D721Med (cell line): Measurements from ENCODE around the gene TRERF1.
"Not testable (repeated sequence)": the region's sequence is repeated elsewhere in the genome, so short reads cannot be mapped to it uniquely, and the experiment has no call there.

Experiments used
- DNase-seq: peaks from one replicate; pipeline ENCODE4 v3.0.0; 2011; ENCODE audit warnings: low spot score; ENCODE audit not compliant: insufficient read length
- FAIRE-seq: peaks from 2 replicates; lab custom pipeline; 2011; peaks lifted over from hg19 to GRCh38; lab: Jason Lieb, UNC
- CTCF ChIP-seq: IDR thresholded peaks from 2 replicates; pipeline ENCODE4 v1.5.1; 2012; ENCODE audit warnings: mild to moderate bottlenecking, control low read depth; ENCODE audit not compliant: insufficient read depth; ENCODE audit errors: missing control alignments

The TRERF1 gene

GRCh38 chr6:42448927-42449659, 2.6 kb downstream of the TRERF1 start:
- TF ChIP-seq CTCF: no peak
- FAIRE-seq: no peak
- DNase-seq: no peak

- no peak for TF ChIP-seq CTCF
- FAIRE-seq (no peak), DNase-seq (no peak)
Observed at GRCh38 chr6:42448391-42448790, 3.3 kb downstream of the TRERF1 start.

DNA sequence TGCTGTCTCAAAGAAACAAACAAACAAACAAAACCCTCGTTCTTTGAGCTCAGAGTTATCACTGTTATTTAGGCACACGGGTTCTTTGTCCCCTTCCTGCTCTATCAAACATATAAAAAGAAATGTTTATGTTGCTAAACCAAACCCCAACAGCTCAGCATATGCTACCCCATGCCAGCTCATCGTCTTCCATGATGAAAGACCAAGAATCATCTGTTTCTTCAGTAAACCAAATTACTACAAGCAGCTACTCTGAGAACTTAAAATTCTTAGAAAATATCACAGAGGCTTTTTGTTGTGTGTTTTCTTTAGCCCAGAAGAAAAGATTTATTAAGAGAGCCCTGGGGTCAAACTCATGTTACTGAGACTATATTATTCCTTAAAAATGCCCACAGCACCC, 4.7 kb downstream of the TRERF1 start:
- no peak for TF ChIP-seq CTCF
- no peak for DNase-seq

DNA sequence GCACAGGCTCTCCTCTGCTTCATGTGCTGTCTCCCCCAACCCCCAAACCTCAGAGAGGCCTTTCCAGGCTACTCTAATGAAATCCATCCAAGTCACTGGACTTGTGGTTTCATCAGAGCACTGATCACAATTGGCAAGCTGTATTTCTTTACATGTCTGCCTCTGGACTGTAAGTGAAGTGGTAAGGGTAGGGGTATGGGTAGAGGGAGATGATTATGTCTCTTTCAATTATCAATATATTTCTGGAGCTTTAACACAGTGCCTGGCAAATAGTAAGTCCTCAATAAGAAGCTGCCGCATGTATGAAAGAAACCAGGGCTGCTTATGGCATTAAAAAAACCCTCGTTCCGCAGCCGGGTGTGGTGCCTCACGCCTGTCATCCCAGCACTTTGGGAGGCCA, 5.4 kb downstream of the TRERF1 start:
- FAIRE-seq (no peak), DNase-seq (no peak)
- TF ChIP-seq CTCF: no peak

More for the DNA sequence above, 4.7 kb downstream of the TRERF1 start:
- no peak for FAIRE-seq

DNA sequence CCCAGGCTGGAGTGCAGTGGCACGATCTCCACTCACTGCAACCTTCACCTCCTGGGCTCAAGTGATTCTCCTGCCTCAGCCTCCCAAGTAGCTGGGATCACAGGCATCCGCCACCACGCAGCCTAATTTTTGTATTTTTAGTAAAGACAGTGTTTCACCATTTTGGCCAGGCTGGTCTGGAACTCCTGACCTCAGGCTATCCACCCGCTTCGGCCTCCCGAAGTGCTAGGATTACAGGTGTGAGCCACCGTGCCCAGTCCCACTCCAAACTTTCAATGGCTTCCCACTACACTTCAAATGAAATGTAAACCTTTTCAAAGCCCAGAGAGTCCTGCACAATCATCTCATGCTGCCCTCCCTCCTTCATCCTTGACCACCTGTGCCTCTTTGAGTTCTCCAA, 5.8 kb downstream of the TRERF1 start:
- not testable (repeated sequence) for FAIRE-seq, DNase-seq

DNA sequence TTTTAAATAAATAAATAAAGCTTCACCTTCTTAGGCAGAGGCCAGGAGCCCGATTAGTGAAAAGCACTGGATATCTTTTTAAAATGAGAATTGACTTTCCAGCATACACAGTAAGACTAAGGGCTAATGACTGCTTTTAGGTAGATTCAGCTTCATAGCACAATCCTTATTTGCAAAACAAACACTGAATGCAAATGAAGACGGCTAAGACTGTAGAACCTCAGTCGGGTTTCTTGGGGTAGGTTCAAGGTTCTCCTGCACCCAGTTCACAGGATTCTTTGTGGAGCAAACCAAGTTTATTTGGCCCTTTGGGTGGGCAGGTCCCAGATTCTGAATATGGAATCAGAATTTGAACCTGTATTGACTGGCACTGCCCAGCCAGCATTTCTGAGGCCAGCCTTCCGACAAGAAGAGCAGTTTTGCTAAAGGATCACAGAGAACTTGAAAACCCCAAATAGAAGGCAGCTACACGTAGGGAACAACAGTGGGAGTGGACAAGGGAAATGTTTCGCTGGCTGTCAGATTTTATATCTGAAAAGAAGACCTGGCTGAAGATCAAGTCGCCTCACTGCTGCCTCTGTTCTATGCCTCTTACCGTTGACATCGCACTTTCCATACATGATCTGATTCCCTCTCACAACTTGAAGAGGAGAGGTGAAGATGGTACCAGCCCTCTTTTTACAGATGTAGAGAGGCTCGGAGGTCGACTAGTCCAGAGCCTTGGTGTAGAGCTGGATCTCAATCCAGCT, 8.2 kb downstream of the TRERF1 start:
- DNase-seq (no peak), FAIRE-seq (no peak)
- no peak for TF ChIP-seq CTCF

DNA sequence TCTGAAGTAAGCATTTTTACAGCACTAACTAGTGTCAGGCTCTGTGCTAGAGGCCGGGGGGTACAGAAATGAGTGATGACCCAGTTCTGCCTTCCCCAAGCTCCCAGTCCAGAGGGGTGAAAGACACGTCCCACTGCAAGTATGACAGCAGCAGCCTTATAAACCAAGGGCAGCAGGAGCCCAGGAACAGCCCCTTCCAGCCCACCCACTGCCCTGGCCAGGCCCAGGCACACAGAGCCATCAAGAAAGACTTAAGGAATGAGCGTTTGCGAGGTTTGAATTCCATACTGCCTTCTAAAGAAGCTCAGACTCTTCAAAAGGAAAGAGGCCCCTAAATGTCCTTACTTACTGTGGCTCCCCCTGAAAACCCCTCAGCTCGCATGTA, 10.0 kb downstream of the TRERF1 start:
- DNase-seq: no peak
- no peak for FAIRE-seq

More for the DNA sequence above, 10.0 kb downstream of the TRERF1 start:
- no peak for TF ChIP-seq CTCF
